Psoas muscle (tissue), 8 donors: ENCODE data around the gene LGALS12. TPM values are rescaled to one million over a fixed set of nuclear protein-coding genes. Genes with fewer than 3 reads are reported as not detected.

Experiments
- ATAC-seq, 4 donors: fragments of 200-7000 bp; cut with Tn5 transposase; one replicate each; pipeline ENCODE4 v1.9.1; 2020; ENCODE audit warnings: moderate library complexity in 3 of 4, mild to moderate bottlenecking in 2 of 4
- DNase-seq, 2 donors: peaks; one replicate each; pipeline ENCODE4 v3.0.0-alpha.2; 2020
- H3K27ac ChIP-seq: fragments of 200-600 bp; one replicate; pipeline ENCODE4 v1.8.0; 2022
- H3K27me3 ChIP-seq, 3 donors: fragments of 200-600 bp in 1 of 3; one replicate each; pipeline versions ENCODE4 v1.6.1 to v1.8.0; 2013 to 2022; ENCODE audit warnings: low read length in 2 of 3, mild to moderate bottlenecking in 2 of 3, moderate library complexity in 1 of 3; ENCODE audit not compliant: insufficient read depth in 3 of 3
- H3K36me3 ChIP-seq, 2 donors: fragments of 200-600 bp in 1 of 2; one replicate each; pipeline versions ENCODE4 v1.6.1 to v1.8.0; 2013 to 2022; ENCODE audit warnings: low read depth in 1 of 2, mild to moderate bottlenecking in 1 of 2, moderate library complexity in 1 of 2; ENCODE audit not compliant: insufficient read depth in 1 of 2
- H3K4me1 ChIP-seq: fragments of 200-600 bp; one replicate; pipeline ENCODE4 v1.8.0; 2022
- H3K4me3 ChIP-seq: fragments of 200-600 bp; one replicate; pipeline ENCODE4 v1.8.0; 2022; ENCODE audit warnings: mild to moderate bottlenecking
- H3K9me3 ChIP-seq: fragments of 200-600 bp; one replicate; pipeline ENCODE4 v1.8.0; 2022
- CTCF ChIP-seq: fragments of 200-600 bp; IDR thresholded peaks from one replicate; pipeline ENCODE4 v1.8.0; 2022; ENCODE audit warnings: antibody characterized with exemption
- WGBS, 3 donors: extraction: QIAGEN DNeasy Blood & Tissue Kit; methylation state at CpG; one replicate each; pipeline versions ENCODE4 v1.1.6 to v1.1.7; 2013; 5-methylcytosine and 5-hydroxymethylcytosine counted together
- intact Hi-C, 2 donors: fragments of 100-400 bp; cut with DNase I; formaldehyde crosslinking; loops; one replicate each; pipeline versions ENCODE4 v1.11.0 to v1.14.2; 2022
- long read RNA-seq, 2 donors: library from polyadenylated mRNA; unstranded; transcript quantifications; one replicate each; pipeline ENCODE4 v2.0.0, GENCODE V29; 2021
- polyA plus RNA-seq, 3 donors: library from polyadenylated mRNA; stranded (reverse); fragments of 200-250 nt; gene quantifications; one replicate each; pipeline ENCODE4 v1.2.3, GENCODE V29; 2013
- total RNA-seq, 4 donors: library from RNA; stranded (reverse); fragmentation: NEBNext Ultra II Directional in 2 of 4; extraction: Animal tissue kit (Norgen Biotek cat#: 25700) in 2 of 4; gene quantifications; one replicate each; pipeline versions ENCODE4 v1.2.1 to v1.2.4, GENCODE V29; 2021 to 2023
- donor health status: healthy with polysubstance abuse.
- donor health status: DM: no; HTN: no; CAD: no; lungs with moderate emphysema.
- donor health status: Bipolar disorder and iron deficiency.
- donor health status: healthy.
- donor health status: DM: yes; HTN: yes; CAD: no.
- donor health status: DM: no; HTN: no; CAD: no.
- donor health status: DM: no; HTN: no; CAD: no.
- donor health status: DM: yes; HTN: yes; CAD: no.

The LGALS12 gene
- total RNA-seq (under 1 TPM in 3 of 4 donors, not detected in 1; 0.16 to 0.54 (median 0.42) TPM), polyA plus RNA-seq (1 to 10 TPM in 1 of 3 donors, under 1 TPM in 2; 0.22 to 2.0 (median 0.53) TPM)
- long read RNA-seq, donor 1 = 0 reads
- long read RNA-seq, donor 2 = 0 reads

- Histone ChIP-seq H3K4me3 (no peak within 1 kb of the TSS), H3K27me3 (no peaks in the 10 kb centered on the region), H3K9me3 (no peaks in the 10 kb centered on the region), H3K27ac (no peak within 1 kb of the TSS), H3K36me3 (no peaks in the 10 kb centered on the region), H3K4me1 (peaks cover 16% of the 10 kb centered on the region)
- intact Hi-C loops = no loop called here
- WGBS, 3 donors = 76 to 81% (median 79%) methylated on average over 15 of the region's 15 CpGs
- ATAC-seq (no peak), DNase-seq (no peak)
- no peak for TF ChIP-seq CTCF
Measured at GRCh38 chr11:63505857-63506528, at the start of gene LGALS12. TSS of gene LGALS12 (plus strand) at chr11:63506084. CDS start at chr11:63506459, 375 bp downstream.

DNA sequence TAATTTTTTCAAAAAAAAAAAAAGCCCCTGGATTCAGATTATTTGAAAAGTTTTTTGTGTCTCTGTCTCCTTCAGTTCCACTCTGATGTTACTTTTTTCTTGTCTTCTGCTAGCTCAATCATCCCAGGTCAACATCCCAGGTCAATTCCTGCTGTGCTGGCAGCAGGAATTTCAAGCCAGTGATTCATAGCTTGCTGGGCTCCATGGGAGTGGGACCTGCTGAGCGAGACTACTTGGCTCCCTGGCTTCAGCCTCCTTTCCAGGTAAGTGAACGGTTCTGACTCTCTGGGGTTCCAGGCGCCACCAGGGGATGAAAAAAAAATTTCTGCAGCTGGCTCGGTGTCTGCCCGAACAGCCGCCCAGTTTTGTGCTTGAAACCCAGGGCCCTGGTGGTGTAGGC is 46.3 kb upstream of the LGALS12 start:
- intact Hi-C loops = no loop called here
- ATAC-seq = no peak
- TF ChIP-seq CTCF = no peak
- WGBS, 3 donors = 44 to 59% (median 47%) methylated on average over 6 of the region's 6 CpGs
- DNase-seq = no peak
- H3K9me3 ChIP-seq = no peaks in the 10 kb centered on the region
- no peak overlapping the region for H3K27ac ChIP-seq
- H3K4me3 ChIP-seq = no peak overlapping the region
- H3K27me3 ChIP-seq = no peaks in the 10 kb centered on the region
- no peaks in the 10 kb centered on the region for H3K4me1 ChIP-seq
- H3K36me3 ChIP-seq = no peaks in the 10 kb centered on the region

GRCh38 chr11:63462137-63462536 is 43.7 kb upstream of the LGALS12 start:
- Histone ChIP-seq H3K27ac (no peak overlapping the region), H3K27me3 (no peaks in the 10 kb centered on the region), H3K36me3 (no peaks in the 10 kb centered on the region), H3K4me3 (no peak overlapping the region), H3K4me1 (no peaks in the 10 kb centered on the region), H3K9me3 (no peaks in the 10 kb centered on the region)
- no peak for ATAC-seq
- TF ChIP-seq CTCF = no peak
- no peak for DNase-seq
- intact Hi-C loops = no loop called here

GRCh38 chr11:63470311-63470710 is 35.6 kb upstream of the LGALS12 start:
- DNase-seq (no peak), ATAC-seq (no peak)
- intact Hi-C loops = no loop called here
- Histone ChIP-seq H3K4me1 (no peaks in the 10 kb centered on the region), H3K9me3 (peaks cover 11% of the 10 kb centered on the region), H3K4me3 (no peak overlapping the region), H3K36me3 (no peaks in the 10 kb centered on the region), H3K27ac (no peak overlapping the region), H3K27me3 (no peaks in the 10 kb centered on the region)
- WGBS, 3 donors = 64 to 66% (median 66%) methylated on average over 3 of the region's 3 CpGs
- TF ChIP-seq CTCF = no peak

DNA sequence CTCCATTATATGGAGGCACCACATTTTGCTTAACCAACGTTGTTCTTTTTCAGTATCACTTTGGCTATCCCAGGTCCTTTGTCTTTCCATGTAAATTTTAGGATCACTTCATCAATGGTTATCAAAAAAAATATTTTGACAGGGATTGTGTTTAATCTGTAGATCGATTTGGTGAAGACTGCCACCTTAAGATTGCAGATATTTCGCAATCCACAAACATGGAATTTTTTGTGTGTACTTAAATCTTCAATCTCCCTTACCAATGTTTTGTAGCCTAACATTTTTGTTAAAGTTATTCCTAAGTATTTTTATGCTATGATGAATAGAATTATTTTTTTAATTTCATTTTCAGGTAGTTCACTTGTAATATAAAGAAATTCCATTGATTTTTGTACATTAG is 33.5 kb upstream of the LGALS12 start:
- ATAC-seq (no peak), DNase-seq (no peak)
- H3K9me3 ChIP-seq = peaks cover 27% of the 10 kb centered on the region
- no peaks in the 10 kb centered on the region for H3K36me3 ChIP-seq
- H3K4me1 ChIP-seq = no peaks in the 10 kb centered on the region
- H3K27ac ChIP-seq = no peak overlapping the region
- intact Hi-C loops = no loop called here
- no peak overlapping the region for H3K4me3 ChIP-seq
- no peaks in the 10 kb centered on the region for H3K27me3 ChIP-seq
- WGBS, 3 donors = 82 to 85% (median 84%) methylated on average over 3 of the region's 3 CpGs
- TF ChIP-seq CTCF = no peak
